GM19238 (cell line): ENCODE measurements around the gene NDUFA13.
A peak's percentile ranks its signal among the peaks of the same experiment; 100 is the strongest.

Experiments
- DNase-seq: peaks from one replicate; pipeline ENCODE4 v3.0.0; 2011; ENCODE audit warnings: low spot score; ENCODE audit not compliant: insufficient read length

Gene NDUFA13

DNA sequence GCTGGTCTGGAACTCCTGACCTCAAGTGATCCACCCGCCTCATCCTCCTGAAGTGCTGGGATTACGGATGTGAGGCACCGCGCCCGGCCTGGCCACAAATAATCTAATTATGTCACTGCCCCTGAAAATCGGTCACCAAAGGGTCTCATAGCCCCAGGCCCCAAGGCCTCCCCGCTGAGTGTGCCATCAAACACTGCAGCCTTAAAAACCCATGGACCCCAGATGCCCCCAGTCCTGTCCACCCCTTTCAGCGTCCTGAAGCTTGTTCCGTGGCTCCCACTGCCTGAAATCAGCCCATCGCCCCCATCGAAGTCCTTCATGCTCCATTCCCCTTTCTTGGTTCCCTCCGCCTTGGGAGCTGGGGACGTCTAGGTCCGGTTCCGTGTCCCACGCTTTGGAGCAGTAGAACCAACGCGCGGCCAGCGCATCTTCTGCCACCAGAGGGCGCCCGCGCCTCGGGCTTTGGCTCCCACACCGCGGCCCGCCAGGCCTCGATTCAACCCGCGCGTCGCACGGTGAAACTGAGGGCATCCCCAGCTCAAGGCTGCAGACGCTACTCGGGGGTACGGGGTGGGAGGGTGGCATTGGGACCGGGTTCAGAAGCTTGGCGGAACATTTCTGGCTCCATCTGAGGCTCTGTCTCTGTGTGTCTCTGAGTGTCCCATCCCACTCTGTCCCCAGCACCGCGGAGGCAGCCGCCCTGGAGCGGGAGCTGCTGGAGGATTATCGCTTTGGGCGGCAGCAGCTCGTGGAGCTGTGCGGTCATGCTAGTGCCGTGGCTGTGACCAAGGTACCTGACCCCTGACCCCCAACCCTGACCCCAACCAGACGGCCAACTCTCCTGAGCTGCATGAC is 16.2 kb downstream of the NDUFA13 start:
- peak; percentile 85 for DNase-seq

DNA sequence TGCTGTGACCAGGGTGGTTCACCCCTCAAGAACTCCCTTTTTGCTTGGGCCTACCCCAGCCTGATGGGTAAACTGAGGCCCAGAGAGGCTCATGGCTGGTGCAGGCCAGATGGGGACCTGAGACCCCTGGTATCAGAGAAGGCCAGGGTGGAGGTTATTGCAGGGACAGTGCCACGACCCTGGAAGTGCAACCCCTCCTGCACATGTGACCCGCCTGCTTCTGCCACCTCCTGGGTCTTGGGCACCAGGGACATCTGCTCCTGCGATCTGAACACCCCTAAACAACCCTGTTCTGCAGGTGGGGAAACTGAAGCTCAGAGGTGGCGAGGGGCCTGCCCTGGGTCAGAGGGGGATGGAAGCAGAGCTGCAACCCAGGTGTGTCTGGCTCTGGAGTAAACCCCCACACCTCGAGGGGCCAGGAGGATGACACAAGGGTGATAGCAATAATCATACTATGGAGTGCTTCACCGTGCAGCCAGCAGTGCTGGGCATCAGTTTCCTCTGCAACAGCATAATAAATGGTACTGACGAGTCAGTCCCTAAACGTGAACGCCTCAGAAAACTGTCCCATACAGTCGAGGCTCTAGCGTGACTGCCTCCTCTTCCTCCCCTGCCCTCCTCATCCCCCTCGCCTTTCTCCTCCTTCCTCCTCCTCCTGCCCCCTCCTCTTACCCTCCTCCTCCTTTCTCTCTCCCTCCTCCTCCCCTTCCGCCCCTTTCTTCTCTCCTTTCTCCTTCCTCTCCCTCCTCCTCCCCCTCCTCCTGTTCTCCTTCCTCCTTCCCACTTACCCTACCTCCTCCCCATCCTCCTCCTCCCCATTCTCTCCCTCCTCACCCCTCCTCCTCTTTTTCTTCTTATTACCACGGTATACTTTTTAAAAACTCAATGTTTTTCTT is 17.0 kb downstream of the NDUFA13 start:
- DNase-seq: no peak

DNA sequence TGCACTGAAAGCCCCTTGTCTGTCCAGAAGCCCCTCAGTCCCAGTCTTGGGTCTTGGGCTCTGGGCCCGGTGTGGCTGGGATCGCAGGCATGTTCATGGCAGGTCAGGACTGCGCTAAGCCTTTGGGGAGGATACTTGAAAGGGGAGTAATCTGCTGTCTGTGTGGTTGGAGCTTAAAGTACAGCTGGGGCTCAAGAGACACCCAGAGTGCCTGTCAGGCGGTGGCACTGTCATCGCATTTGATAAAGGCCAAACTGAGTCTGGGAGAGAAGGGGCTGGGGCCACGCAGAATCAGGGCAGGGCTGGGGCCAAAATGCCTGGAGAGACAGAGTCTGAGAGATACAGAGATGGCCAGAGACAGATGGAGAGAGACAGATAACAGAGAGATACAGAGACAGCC is 17.8 kb downstream of the NDUFA13 start:
- DNase-seq: no peak

DNA sequence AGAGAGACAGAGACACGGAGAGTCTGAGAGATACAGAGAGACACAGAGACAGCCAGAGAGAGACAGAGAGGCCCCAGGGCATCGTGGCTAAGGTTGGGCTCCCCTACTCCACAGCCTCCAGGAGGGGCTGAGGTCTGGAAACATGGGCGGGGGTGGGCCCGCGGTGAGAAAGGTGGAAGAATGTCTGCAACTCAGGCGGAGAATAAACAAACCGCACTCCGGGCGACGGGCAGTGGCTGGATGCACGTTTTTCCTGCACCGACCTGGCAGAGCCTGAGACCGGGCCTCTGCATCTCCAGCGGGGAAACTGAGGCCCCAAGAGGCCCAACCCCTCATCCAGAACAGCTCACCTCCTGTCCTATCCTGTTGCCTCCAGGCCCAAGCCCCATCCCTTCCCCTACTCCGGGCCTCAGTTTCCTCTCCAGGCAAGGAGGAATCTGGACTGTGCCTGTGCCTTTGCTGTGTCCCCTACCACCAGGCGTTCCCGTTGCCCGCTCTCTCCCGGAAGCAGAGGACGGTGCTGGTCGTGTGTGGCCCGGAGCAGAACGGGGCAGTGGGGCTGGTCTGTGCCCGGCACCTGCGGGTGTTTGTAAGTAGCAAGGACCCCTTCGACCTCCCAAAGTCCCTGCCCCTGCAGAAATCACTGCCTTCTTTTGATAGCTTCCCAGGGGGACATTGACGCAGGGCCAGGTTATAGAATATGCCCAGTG is 18.7 kb downstream of the NDUFA13 start:
- DNase-seq: no peak

DNA sequence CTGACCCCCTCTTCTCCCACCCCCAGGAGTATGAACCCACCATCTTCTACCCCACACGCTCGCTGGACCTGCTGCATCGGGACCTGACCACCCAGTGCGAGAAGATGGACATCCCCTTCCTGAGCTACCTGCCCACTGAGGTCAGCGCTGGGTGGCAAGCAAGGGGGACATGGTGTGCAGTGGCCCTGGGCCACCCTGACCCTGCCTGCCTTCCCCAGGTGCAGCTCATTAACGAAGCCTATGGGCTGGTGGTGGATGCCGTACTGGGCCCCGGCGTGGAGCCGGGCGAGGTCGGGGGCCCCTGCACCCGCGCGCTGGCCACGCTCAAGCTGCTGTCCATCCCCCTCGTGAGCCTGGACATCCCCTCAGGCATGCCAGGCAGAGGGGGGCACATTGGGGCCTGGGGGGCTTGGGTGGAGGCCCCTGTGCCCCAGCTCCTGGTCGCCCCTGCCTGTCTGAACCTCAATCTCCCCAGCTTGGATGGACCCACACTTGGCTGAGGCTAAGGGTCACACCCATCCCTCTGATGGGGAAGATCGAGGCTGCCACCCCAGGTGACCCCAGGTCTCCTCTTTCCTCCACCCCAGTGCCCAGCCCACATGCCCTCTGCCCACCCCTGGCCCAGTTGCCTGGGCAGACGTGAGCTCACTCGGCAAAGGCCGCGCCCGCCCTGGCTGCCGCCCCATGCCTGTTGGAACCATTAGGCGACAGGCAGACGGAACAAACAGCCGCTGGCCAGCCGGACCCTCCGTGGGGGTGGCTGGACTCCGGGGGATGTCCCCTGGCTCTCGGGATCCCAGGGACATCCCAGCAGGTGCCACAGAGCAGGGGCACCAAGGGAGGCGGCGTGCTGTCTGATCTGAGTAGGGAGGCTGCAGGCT is 19.5 kb downstream of the NDUFA13 start:
- no peak for DNase-seq

DNA sequence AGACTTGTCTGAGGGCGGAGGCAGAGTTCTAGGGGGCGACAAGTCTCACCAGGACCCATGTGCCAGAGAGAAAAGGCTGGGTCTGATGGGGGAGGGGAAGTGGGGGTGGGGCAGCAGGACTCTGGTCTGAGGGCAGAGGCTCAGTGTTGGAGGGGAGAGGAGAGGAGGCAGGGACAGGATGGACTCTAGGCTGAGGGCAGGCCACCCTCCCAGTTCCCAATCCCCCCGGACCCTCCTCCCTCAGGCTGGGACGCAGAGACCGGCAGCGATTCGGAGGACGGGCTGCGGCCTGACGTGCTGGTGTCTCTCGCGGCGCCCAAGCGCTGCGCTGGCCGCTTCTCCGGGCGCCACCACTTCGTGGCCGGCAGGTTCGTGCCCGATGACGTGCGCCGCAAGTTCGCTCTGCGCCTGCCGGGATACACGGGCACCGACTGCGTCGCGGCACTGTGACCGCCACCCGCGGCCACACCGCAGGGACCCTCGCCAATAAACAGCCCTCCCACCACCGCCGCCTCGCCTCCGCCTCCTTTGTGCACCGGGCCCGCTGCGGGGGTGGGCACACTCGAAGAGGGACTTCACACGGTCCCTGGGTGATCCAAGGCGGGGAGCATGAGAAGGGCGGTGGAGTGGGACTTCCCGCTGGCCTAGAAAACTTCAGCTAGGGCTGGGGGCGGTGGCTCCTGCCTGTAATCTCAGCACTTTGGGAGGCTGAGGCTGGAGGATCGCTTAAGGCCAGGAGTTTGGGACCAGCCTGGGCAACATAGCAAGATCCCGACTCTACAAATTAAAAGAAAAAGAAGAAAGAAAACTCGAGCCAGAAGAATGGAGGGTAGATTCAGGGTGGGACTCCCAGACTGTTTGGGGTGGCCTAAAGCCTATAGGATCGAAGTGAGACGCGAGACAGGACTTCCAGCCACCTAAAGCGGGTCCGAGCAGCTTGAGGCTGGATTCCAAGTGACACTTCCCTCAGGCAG is 21.3 kb downstream of the NDUFA13 start:
- DNase-seq: no peak

DNA sequence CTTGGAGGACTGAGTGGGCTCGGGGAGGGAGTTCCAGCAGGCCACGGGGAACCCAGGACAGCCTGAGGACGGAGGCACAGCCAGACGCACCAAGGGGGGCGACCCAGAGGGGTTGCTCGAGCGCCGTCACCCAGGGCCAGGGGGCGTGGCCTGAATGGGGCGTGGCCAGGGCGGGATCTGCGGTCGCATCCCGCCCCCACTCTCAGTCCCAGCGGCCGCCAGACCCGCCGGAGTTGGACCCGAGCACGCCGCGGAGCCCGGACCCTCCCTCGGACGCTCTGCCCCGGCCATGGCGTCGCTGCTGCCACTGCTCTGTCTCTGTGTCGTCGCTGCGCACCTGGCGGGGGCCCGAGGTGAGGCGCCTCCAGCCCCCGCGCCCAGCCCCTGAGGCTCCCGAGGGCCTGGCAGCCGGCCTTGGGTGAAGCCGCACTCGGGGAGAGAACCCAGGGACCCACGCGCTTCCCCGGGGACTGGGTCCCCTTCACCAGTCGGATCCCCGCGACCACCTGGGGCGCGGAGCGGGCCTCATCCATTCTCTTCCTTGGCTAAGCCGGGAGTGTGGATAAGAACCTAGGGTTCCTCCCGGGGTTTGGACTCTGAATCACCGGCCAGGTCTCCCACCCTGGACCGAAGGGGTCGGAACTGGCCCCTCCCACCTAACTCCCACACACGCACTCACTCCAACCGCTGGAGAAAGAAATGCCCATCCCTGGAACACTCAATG is 22.2 kb downstream of the NDUFA13 start, which contains the start of gene CILP2:
Gene CILP2 (plus strand): TSS at position 205 of the 724 bp plus-strand sequence. CDS start 85 bp downstream, at position 290.
- no peak for DNase-seq

DNA sequence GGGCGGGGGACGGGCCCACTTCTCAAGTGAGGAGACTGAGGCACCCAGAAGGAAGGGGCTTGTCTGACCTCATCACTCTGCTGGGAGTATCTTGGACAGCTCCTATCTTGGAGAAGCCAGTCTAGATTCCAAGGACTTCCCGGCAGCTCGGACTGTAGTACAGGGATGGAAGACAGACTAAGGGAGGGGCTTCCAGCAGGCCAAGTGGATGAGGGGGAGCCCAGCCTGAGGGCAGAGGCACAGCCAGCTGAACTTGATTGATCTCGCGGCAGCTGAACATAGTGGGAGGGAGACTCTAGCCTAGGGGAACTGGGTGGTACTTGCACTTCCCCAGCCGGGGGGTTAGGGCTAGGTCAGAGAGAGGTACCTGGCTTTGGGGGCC is 22.8 kb downstream of the NDUFA13 start:
- no peak for DNase-seq

DNA sequence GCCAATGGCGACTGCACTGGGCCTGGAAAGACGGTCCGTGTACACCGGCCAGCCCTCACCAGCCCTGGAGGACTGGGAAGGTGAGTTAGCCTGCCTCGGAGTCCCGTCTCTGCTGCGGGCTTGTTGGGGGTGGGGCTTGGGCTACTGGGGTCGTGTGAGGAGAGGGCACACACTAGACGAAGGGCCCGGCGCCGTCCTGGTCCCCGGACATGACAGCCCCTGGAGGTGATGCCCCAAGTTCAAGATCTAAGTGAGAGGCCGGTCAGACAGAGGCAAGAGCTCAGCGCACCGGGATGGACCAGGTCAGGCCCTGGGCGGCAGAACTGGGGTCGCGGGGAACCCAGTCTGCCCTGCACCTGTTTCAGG is 23.7 kb downstream of the NDUFA13 start:
- DNase-seq: no peak

DNA sequence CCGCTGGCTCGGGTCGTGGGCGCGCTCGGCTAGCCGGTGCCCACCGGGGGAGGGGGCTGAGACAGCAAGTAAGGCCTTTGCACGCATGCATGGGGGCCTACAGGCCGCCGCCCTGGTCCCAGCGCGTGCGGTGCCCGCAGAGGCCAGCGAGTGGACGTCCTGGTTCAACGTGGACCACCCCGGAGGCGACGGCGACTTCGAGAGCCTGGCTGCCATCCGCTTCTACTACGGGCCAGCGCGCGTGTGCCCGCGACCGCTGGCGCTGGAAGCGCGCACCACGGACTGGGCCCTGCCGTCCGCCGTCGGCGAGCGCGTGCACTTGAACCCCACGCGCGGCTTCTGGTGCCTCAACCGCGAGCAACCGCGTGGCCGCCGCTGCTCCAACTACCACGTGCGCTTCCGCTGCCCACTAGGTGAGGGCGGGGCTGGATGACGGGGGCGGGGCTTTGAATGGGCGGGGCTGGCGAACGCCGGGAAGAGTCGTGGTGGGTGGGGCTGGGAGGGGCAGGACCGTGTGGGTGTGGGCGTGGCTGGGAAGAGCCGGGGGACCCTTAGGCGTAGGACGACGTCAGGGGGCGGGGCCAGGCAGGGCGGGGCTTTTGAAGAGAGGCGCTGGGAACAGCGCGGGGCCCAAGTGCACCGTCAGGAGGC is 24.2 kb downstream of the NDUFA13 start:
- DNase-seq: no peak

DNA sequence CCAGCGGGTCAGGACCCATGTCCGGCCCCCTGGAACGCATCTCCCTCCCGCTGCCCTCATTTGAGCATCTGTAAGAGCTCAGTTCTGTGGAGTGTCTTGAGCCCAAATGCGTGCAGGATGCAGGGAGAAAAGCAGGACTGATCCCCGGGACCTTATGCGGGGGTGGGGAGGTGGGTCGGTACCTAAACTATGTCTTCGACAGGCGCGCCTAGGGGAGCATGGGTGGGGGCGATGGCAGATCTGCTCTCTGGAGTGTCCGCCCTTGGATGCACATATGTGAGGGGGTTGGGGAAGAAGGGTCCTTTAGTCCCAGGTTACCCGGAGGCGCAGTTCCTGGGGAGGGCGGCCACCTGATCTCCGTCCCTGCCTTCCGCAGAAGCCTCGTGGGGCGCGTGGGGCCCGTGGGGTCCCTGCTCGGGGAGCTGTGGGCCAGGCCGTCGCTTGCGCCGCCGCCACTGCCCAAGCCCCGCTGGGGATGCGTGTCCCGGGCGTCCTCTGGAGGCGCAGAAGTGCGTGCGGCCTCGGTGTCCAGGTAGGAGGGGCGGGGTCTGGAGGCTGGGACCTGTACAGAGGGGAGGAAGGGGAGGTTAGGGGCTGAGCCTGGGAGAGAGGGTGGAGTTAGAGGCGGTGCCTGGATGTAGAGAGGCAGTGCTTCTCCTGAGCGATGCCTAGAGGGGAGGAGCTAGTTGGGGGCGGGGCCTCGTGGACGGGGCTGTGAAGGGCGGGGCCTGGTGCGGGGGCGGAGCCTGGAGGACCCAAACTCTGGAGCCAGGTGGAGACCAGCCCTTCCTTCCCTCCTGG is 24.9 kb downstream of the NDUFA13 start:
- peak; percentile 64 for DNase-seq

DNA sequence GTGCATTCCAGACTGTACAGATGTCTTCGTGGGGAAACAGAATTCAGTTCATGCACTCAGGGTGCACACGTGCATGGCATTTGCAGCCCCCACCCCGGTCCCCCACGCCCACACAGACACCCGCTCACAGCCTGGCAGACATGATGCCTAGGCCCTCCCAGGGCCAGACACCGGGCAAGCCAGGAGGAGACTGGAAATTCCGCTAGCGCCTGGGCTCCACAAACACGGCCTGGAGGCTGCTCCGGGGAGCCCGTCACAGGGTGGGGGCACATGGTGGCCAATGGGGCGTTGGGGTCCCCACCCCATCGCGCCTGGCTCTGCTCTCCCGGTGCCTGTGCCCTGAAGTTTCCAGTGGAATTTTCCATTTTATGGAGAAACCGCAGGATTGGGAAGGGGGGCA is 25.6 kb downstream of the NDUFA13 start:
- DNase-seq: no peak

DNA sequence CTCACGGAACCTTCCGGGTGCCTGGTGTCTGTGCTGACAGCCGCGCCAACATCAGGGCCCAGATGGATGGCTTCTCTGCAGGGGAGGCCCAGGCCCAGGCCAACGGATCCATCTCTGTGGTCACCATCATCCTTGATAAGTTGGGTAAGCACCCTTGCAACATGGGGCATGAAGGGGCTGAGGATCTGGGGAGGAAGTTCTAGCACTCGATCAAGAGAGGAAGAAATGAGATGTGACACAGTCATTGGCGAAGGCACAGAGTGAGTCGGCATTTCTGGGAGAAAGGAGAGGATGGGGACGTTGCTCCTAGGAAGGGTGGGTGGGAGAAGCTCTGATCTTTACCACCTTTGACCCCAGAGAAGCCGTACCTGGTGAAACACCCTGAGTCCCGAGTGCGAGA is 26.5 kb downstream of the NDUFA13 start:
- no peak for DNase-seq

DNA sequence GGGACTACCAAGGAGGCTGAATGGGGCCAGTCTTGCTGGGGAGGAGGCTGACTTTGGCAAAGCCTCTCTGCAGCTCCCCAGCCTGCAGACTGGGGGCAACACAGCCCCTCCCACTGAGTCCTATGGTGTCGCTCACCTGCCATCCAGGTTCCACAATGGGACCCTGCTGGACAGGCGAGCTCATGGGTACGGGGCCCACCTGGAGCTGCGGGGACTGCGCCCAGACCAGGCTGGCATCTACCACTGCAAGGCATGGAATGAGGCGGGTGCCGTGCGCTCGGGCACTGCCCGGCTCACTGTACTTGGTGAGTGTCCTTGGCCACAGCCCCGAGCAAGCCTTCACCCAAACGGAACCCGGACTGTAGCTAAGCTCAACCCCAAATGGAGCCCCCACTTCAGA is 27.1 kb downstream of the NDUFA13 start:
- DNase-seq: no peak

DNA sequence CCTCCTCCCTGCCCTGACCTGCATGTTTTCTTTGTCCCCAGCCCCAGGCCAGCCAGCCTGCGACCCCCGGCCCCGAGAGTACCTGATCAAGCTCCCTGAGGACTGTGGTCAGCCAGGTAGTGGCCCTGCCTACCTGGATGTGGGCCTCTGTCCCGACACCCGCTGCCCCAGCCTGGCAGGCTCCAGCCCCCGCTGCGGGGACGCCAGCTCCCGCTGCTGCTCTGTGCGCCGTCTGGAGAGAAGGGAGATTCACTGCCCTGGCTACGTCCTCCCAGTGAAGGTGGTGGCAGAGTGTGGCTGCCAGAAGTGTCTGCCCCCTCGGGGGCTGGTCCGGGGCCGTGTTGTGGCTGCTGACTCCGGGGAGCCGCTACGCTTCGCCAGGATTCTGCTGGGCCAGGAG is 27.6 kb downstream of the NDUFA13 start:
- DNase-seq: no peak

DNA sequence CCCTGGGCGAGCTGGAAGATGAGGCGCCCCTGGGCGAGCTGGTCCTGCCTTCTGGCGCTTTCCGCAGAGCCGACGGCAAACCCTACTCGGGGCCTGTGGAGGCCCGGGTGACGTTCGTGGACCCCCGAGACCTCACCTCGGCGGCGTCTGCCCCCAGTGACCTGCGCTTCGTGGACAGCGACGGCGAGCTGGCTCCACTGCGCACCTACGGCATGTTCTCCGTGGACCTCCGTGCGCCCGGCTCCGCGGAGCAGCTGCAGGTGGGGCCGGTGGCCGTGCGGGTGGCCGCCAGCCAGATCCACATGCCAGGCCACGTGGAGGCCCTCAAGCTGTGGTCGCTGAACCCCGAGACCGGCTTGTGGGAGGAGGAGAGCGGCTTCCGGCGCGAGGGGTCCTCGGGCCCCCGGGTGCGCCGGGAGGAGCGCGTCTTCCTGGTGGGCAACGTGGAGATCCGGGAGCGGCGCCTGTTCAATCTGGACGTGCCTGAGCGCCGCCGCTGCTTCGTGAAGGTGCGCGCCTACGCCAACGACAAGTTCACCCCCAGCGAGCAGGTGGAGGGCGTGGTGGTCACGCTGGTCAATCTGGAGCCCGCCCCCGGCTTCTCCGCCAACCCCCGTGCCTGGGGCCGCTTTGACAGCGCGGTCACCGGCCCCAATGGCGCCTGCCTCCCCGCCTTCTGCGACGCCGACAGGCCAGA is 28.4 kb downstream of the NDUFA13 start:
- no peak for DNase-seq
